ENCODE data around the gene MAP3K21. TPM values are rescaled to one million over a fixed set of nuclear protein-coding genes. Genes with fewer than 3 reads are reported as not detected.

MAP3K21 gene
- total and polyA plus RNA-seq, 3 donors from 2014 or later: 17.2 to 111 (median 80.2) TPM

DNA sequence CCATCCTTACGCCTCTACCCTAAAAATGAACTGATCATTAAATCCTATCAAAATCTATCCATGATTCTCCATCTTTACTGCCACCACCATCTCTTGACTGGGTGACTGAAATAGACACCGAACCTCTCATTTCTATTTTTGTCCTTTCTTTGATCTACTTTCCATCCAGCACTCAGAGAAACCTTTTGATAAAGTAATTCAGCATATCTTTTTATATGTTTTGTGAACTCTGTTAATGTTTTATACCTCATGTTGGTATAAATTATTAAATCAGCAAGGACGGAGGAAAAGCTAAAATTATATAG lies 45.0 kb upstream of the MAP3K21 start:
- intact Hi-C loops (cut with DNase I; ENCODE audit: low total_unique reads): no loop called here
- DNase-seq: no peak
- no peaks in the 10 kb centered on the region for H3K27me3 ChIP-seq
- no peaks in the 10 kb centered on the region for H3K4me1 ChIP-seq
- H3K9me3 ChIP-seq: no peaks in the 10 kb centered on the region
- H3K4me3 ChIP-seq: no peak overlapping the region
- no peak for TF ChIP-seq POLR2A (IDR thresholded peaks at IDR 0.05)
- TF ChIP-seq, protein P1, sequence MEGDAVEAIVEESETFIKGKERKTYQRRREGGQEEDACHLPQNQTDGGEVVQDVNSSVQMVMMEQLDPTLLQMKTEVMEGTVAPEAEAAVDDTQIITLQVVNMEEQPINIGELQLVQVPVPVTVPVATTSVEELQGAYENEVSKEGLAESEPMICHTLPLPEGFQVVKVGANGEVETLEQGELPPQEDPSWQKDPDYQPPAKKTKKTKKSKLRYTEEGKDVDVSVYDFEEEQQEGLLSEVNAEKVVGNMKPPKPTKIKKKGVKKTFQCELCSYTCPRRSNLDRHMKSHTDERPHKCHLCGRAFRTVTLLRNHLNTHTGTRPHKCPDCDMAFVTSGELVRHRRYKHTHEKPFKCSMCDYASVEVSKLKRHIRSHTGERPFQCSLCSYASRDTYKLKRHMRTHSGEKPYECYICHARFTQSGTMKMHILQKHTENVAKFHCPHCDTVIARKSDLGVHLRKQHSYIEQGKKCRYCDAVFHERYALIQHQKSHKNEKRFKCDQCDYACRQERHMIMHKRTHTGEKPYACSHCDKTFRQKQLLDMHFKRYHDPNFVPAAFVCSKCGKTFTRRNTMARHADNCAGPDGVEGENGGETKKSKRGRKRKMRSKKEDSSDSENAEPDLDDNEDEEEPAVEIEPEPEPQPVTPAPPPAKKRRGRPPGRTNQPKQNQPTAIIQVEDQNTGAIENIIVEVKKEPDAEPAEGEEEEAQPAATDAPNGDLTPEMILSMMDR (IDR thresholded peaks at IDR 0.05): no peak
- H3K36me3 ChIP-seq (ENCODE audit: low read depth, missing control alignments): no peaks in the 10 kb centered on the region
- 94 to 97% methylated on average over 3 of the region's 3 CpGs for WGBS, 2 donors
- H3K27ac ChIP-seq: no peak overlapping the region

DNA sequence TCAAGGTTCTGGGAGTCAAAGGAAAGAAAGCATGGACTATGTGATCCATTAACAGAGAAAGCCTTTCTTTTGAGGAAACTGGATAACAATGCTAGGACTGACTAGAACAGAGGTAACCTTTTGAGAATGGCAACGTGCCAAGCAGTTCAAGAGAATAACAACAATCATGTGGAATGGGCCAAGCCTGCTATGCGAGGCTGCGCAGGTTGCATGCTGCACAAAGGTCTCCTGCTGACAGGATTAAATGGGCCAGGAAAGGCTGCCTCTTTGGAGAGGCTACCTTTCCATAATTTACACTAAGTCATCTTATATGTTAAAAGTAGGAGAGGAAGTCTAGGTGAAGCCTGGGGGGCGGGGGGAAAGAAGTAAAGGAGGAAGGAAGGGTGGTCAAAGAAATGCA lies 37.8 kb upstream of the MAP3K21 start:
- intact Hi-C loops (cut with DNase I; ENCODE audit: low total_unique reads): no loop called here
- WGBS, 2 donors: 78 to 92% methylated on average over 3 to 4 of the region's 4 CpGs
- H3K9me3 ChIP-seq: no peaks in the 10 kb centered on the region
- no peaks in the 10 kb centered on the region for H3K4me1 ChIP-seq
- no peak overlapping the region for H3K27ac ChIP-seq
- H3K36me3 ChIP-seq (ENCODE audit: low read depth, missing control alignments): no peaks in the 10 kb centered on the region
- TF ChIP-seq POLR2A (IDR thresholded peaks at IDR 0.05): no peak
- TF ChIP-seq, protein P1 (IDR thresholded peaks at IDR 0.05): no peak
- H3K27me3 ChIP-seq: no peaks in the 10 kb centered on the region
- no peak overlapping the region for H3K4me3 ChIP-seq
- no peak for DNase-seq

DNA sequence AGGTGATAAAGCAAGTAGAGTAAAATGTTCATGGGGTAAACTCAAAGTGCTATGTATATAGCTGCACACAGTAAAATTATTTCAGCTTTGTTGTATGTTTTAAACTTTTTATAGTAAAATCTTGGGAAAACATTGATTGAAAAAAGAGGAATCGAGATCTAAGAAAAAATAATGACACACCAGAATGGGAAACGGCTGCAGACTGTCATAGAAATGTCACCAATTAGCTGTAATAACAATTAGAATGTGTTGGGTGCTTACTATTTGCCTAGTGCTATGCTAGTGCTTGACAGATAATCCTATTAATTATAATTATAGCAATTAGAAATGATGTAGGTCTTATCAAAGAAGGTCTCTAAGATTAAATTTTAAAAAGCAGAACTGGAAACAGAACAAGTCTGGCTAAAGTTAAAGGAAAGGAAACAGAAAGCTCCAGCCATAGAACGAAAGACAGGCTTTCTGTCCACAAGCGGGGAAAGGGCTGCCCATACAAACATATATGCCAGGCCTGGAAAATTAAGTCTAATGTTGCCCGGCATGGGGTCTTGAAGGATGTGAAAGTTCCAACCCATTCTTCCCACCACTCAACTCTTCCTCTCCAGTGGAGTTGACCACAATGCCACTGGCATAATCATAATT lies 37.0 kb upstream of the MAP3K21 start:
- no peak for DNase-seq
- Histone ChIP-seq H3K27ac (no peak overlapping the region), H3K36me3 (ENCODE audit: low read depth, missing control alignments) (no peaks in the 10 kb centered on the region), H3K4me3 (no peak overlapping the region), H3K27me3 (no peaks in the 10 kb centered on the region), H3K4me1 (no peaks in the 10 kb centered on the region), H3K9me3 (no peaks in the 10 kb centered on the region)
- TF ChIP-seq POLR2A (IDR thresholded peaks at IDR 0.05): no peak
- TF ChIP-seq, protein P1 (IDR thresholded peaks at IDR 0.05): no peak
- intact Hi-C loops (cut with DNase I; ENCODE audit: low total_unique reads): no loop called here
- 48 to 76% methylated on average over 5 of the region's 5 CpGs for WGBS, 2 donors

DNA sequence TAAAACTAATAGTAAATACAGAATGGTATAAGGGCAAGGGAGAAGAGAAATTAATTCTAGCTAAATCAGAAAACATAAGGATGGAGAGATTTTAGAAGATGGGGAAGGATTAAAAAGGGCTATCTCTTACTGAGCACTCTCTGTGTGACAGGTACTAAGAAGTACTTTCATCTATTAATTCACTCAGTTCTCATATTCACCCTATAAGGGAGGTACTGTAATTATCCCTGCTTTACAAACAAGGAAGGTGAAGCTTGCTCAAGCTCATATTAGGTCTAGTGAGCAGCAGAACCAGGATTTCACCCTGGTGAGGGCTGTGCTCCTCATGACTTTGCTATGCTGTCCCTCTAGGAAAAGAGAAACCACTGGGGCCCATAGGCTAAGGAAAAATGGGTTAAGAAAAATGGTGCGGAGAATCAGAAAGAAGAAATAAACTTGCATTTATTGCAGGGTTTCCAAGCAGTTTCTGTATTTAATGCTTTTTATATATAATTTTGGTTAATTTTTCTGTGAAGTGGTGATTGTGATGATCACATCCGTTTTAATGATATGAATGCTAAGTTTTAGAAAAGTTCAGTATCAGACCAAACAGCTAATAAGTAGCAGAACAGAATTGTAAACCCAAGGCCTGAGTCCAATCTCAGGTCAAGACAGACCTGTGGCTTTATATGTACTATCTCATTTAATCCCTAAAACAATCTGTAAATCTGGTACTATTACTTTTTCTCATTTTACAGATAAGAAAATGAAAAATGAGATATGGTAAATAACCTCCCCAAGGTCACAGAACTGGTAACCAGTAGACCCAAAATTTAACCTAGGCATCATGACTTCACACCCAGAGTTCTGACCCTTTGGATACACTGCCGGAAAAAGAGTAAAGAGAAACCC lies 33.7 kb upstream of the MAP3K21 start:
- H3K36me3 ChIP-seq (ENCODE audit: low read depth, missing control alignments): no peaks in the 10 kb centered on the region

More for the DNA sequence above, 33.7 kb upstream of the MAP3K21 start:
- TF ChIP-seq, protein P1 (IDR thresholded peaks at IDR 0.05): no peak
- no peak for TF ChIP-seq POLR2A (IDR thresholded peaks at IDR 0.05)
- Histone ChIP-seq H3K4me3 (no peak overlapping the region), H3K27me3 (no peaks in the 10 kb centered on the region), H3K27ac (peak overlapping the region in 1 of 2 donors; percentile 5), H3K9me3 (no peaks in the 10 kb centered on the region), H3K4me1 (no peaks in the 10 kb centered on the region)
- DNase-seq: no peak
- intact Hi-C loops (cut with DNase I; ENCODE audit: low total_unique reads): no loop called here
- 65 to 80% methylated on average over 3 of the region's 3 CpGs for WGBS, 2 donors

Data from testis (tissue), 3 donors.